HS-27A (cell line): ENCODE data around the gene NCAM1.

Experiments
- DNase-seq: peaks from one replicate; pipeline ENCODE4 v3.0.0-alpha.2; 2012; ENCODE audit warnings: low read depth, missing footprints

NCAM1 gene

DNA sequence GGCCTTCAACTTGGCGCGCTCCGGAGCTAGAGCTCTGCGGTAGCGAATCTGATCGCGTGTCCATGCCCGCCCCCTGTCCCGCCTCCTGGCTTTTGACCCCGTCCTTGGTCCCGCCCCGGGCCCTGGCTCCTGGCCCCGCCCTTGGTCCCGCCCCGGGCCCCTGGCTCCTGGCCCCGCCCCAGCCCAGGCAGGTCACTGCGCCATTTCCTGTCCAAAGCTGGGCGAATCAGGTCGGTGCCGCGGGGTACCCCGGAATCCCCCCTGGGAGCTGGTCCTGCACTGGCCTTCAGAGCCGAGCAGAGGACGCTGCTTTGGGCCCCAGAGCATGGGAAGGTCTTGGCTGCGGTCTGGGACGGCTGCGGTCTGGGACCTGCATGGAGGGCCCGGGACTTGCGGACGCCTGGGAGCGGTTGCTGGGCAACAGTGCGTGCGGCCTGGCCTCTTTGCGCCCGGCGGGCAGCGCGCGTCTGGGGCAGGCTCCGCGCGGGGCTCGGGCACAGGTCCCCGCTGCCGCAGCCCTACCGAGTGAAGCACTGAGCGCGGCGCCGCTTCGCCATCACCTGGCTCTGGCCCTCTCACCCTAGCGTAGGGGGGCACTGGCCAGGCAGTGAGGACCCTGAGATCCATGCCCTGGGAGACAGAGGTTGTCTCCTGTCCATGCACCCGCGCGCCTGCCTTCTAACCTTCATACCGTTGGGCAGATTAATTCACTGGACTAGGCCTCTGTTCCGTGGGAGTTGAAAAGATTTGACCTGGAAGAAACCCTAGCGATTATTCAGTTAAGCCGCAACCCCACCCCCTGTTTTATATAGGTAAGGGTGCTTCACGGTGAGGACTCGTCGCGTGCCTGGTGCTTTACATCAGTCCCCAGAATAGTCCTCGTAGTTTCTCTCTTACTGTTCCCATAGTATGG lies 353.4 kb downstream of the NCAM1 start, which contains the start of gene TTC12:
TTC12 (plus strand) TSS at position 195 of the 913 bp plus-strand sequence. CDS start 1,675 bp downstream, outside the sequence.
- DNase-seq = peak; percentile 59

- DNase-seq = no peak
Measured at GRCh38 chr11:113315811-113316210, 354.6 kb downstream of the NCAM1 start.

DNA sequence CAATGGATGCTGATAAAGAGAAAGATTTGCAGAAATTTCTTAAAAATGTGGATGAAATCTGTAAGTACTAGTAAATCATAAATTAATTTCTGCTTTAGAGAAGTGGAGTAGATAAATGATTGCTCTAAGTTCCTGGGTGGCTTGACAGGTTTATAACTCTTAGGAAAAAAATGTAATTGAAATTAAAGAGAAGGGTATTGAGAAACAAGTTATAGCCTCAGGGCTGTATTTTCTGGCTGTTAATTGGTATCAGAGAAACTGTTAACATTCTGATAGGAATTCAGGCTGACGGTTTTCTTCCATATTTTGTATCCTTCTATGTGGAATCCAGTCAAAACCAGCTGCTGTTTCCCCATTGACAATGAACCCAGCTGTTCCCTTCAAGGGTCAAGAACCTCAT lies 355.0 kb downstream of the NCAM1 start:
- no peak for DNase-seq

DNA sequence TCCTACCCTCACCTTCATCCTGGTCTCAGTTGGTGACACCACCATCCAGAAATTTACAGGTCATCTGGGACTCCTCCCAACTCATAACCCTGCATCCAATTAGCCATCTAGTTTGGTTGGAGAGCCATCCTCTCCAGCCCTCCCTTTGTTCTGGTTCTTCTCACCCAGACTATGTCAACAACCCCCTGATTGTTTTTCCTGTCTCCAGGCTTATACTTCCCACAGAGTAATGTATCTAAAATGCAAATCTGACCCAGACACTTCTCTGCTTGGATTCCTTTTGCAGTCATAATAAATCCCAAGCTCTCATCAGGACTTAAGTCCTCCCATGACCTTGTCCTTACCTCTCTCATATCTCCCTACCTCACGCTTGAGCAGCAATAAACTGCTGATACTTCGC lies 356.1 kb downstream of the NCAM1 start:
- DNase-seq = no peak

DNA sequence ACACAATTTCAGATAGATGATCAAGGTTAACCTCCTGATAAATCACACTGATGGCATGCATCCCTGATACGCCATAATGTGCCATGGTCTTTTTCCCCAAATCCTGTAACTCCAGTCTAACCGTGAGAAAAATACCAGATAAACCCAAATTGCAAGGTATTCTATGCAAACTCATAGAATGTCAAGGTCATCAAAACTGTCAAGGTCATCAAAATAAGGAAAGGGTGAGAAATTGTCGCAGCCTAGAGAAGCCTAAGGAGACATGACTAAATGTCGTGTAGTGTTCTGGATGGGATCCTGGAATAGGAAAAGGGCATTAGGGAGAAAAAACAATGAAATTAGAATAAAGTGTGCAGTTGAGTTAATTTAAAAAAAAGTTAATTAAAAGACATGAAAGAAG lies 357.9 kb downstream of the NCAM1 start:
- DNase-seq = no peak

- DNase-seq = no peak
Measured at GRCh38 chr11:113322158-113322557, 360.9 kb downstream of the NCAM1 start.

DNA sequence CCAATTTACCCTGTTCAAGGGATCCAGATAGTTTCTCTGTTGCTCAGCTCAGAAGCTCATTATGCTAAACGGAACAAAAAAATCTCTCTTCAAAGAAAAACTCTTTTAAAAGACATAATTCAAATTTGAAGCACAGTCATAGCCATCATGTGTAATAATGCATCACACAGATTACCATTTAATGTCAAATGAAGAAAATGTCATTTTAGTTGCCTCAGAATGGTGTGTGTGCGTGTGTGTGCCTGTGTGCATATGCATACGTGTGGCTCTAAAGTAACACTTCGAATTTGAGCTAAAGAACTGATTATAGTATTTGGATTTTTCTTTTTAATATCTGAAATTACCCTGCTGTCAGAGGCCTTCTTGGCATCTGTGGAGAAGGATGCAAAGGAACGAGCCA lies 363.0 kb downstream of the NCAM1 start:
- no peak for DNase-seq
